ENCODE measurements around the gene KCNJ11.

- TF ChIP-seq CTCF (IDR thresholded peaks at IDR 0.05) (no peak), POLR2A (IDR thresholded peaks at IDR 0.05) (no peak)
Measured at GRCh38 chr11:17369684-17370243, 18.7 kb downstream of the KCNJ11 start.

Measured in adrenal gland (tissue), 5 donors.